ENCODE results near the gene CACNA1D. TPM values are rescaled to one million over a fixed set of nuclear protein-coding genes. Genes with fewer than 3 reads are reported as not detected.

The CACNA1D gene
- total RNA-seq, 1 experiment from 2014 or later, result not detected

- H3K27ac ChIP-seq (ENCODE audit: low read length), result no peak overlapping the region
- no peaks in the 10 kb centered on the region for H3K79me2 ChIP-seq (ENCODE audit: low read length)
- H3K36me3 ChIP-seq (ENCODE audit: insufficient read depth, low read length), result no peaks in the 10 kb centered on the region
- no peaks in the 10 kb centered on the region for H3K9me3 ChIP-seq (ENCODE audit: low read length)
- H3K27me3 ChIP-seq (ENCODE audit: low read length), result no peaks in the 10 kb centered on the region
- no peak for DNase-seq
- H4K20me1 ChIP-seq (ENCODE audit: insufficient read depth, low read depth, low read length), result no peaks in the 10 kb centered on the region
- no peaks in the 10 kb centered on the region for H3K4me1 ChIP-seq (ENCODE audit: low read length)
- no peak overlapping the region for H3K9ac ChIP-seq (ENCODE audit: low read length)
- no peak overlapping the region for H3K4me3 ChIP-seq (ENCODE audit: low read length)
- no peaks in the 10 kb centered on the region for H3K9me2 ChIP-seq (replicated peaks; ENCODE audit: insufficient read depth, low read length)
- H2AFZ ChIP-seq (ENCODE audit: low read length), result no peak overlapping the region
- no peak overlapping the region for H3K4me2 ChIP-seq (ENCODE audit: low read depth, low read length, poor library complexity, severe bottlenecking)
Measured at GRCh38 chr3:53730576-53730975, 236.2 kb downstream of the CACNA1D start.

GRCh38 chr3:53731934-53732624, 237.7 kb downstream of the CACNA1D start:
- no peaks in the 10 kb centered on the region for H3K9me3 ChIP-seq (ENCODE audit: low read length)
- no peak overlapping the region for H3K4me3 ChIP-seq (ENCODE audit: low read length)
- no peak overlapping the region for H3K4me2 ChIP-seq (ENCODE audit: low read depth, low read length, poor library complexity, severe bottlenecking)
- DNase-seq, result no peak
- no peak overlapping the region for H3K27ac ChIP-seq (ENCODE audit: low read length)
- H3K36me3 ChIP-seq (ENCODE audit: insufficient read depth, low read length), result no peaks in the 10 kb centered on the region
- no peak overlapping the region for H3K9ac ChIP-seq (ENCODE audit: low read length)
- no peaks in the 10 kb centered on the region for H3K79me2 ChIP-seq (ENCODE audit: low read length)
- no peaks in the 10 kb centered on the region for H3K4me1 ChIP-seq (ENCODE audit: low read length)
- H3K9me2 ChIP-seq (replicated peaks; ENCODE audit: insufficient read depth, low read length), result no peaks in the 10 kb centered on the region
- H3K27me3 ChIP-seq (ENCODE audit: low read length), result no peaks in the 10 kb centered on the region
- no peak overlapping the region for H2AFZ ChIP-seq (ENCODE audit: low read length)
- H4K20me1 ChIP-seq (ENCODE audit: insufficient read depth, low read depth, low read length), result no peaks in the 10 kb centered on the region

DNA sequence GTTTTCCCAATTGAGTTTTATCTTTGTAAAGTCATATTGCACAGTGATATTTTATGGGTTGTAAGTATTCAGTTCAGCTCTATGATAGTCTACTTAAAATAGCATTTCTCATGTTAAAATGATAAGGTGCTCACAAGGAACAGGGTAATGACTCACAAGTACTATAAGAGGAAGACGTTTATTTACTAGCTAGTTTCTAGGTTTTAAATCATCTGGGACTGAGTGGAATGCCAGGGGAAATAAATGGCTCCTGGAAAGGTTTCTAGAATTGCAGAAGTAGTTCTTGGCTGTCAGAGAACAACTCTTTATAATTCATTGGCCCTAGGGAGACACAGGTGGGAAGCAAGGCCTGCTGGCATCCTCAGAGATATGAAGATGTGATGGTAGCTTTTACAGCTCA, 239.0 kb downstream of the CACNA1D start:
- H3K27ac ChIP-seq (ENCODE audit: low read length), result no peak overlapping the region
- no peak overlapping the region for H2AFZ ChIP-seq (ENCODE audit: low read length)
- DNase-seq, result no peak
- no peak overlapping the region for H3K4me3 ChIP-seq (ENCODE audit: low read length)
- H3K4me2 ChIP-seq (ENCODE audit: low read depth, low read length, poor library complexity, severe bottlenecking), result no peak overlapping the region
- H4K20me1 ChIP-seq (ENCODE audit: insufficient read depth, low read depth, low read length), result no peaks in the 10 kb centered on the region
- H3K36me3 ChIP-seq (ENCODE audit: insufficient read depth, low read length), result no peaks in the 10 kb centered on the region
- H3K79me2 ChIP-seq (ENCODE audit: low read length), result no peaks in the 10 kb centered on the region
- H3K9me2 ChIP-seq (replicated peaks; ENCODE audit: insufficient read depth, low read length), result no peaks in the 10 kb centered on the region
- H3K27me3 ChIP-seq (ENCODE audit: low read length), result no peaks in the 10 kb centered on the region
- no peaks in the 10 kb centered on the region for H3K4me1 ChIP-seq (ENCODE audit: low read length)
- no peak overlapping the region for H3K9ac ChIP-seq (ENCODE audit: low read length)
- no peaks in the 10 kb centered on the region for H3K9me3 ChIP-seq (ENCODE audit: low read length)

- H3K36me3 ChIP-seq (ENCODE audit: insufficient read depth, low read length), result no peaks in the 10 kb centered on the region
- no peaks in the 10 kb centered on the region for H3K4me1 ChIP-seq (ENCODE audit: low read length)
- H3K4me2 ChIP-seq (ENCODE audit: low read depth, low read length, poor library complexity, severe bottlenecking), result no peak overlapping the region
- no peak overlapping the region for H3K4me3 ChIP-seq (ENCODE audit: low read length)
- H3K27me3 ChIP-seq (ENCODE audit: low read length), result no peaks in the 10 kb centered on the region
- H3K79me2 ChIP-seq (ENCODE audit: low read length), result no peaks in the 10 kb centered on the region
- H3K9ac ChIP-seq (ENCODE audit: low read length), result no peak overlapping the region
- DNase-seq, result no peak
- no peak overlapping the region for H2AFZ ChIP-seq (ENCODE audit: low read length)
- no peaks in the 10 kb centered on the region for H3K9me3 ChIP-seq (ENCODE audit: low read length)
- no peaks in the 10 kb centered on the region for H4K20me1 ChIP-seq (ENCODE audit: insufficient read depth, low read depth, low read length)
- no peak overlapping the region for H3K27ac ChIP-seq (ENCODE audit: low read length)
- H3K9me2 ChIP-seq (replicated peaks; ENCODE audit: insufficient read depth, low read length), result no peaks in the 10 kb centered on the region
Measured at GRCh38 chr3:53739966-53740365, 245.6 kb downstream of the CACNA1D start.

DNA sequence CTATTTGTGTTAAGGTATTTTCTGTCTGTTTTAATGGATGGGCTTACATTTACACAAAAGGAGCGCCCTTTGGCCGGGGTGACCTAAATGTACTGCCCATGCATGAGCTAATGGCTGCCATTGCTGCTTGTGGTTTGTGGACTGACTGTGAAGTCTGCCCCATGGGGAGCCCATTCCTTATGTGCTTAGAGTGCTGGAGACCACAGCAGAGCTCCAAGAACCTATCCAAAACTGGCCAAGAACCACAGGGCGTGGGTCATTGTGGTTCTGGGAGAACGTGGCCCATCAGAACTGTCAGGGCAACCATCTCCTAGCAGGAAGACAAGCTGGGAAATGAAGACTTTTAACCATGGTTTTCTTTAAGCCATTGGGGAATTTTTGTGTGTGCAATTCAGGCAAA, 246.5 kb downstream of the CACNA1D start:
- Histone ChIP-seq H3K79me2 (ENCODE audit: low read length) (no peaks in the 10 kb centered on the region), H2AFZ (ENCODE audit: low read length) (no peak overlapping the region), H4K20me1 (ENCODE audit: insufficient read depth, low read depth, low read length) (no peaks in the 10 kb centered on the region), H3K27ac (ENCODE audit: low read length) (no peak overlapping the region), H3K27me3 (ENCODE audit: low read length) (no peaks in the 10 kb centered on the region), H3K36me3 (ENCODE audit: insufficient read depth, low read length) (no peaks in the 10 kb centered on the region), H3K9me3 (ENCODE audit: low read length) (no peaks in the 10 kb centered on the region), H3K4me1 (ENCODE audit: low read length) (no peaks in the 10 kb centered on the region), H3K9ac (ENCODE audit: low read length) (no peak overlapping the region), H3K4me2 (ENCODE audit: low read depth, low read length, poor library complexity, severe bottlenecking) (no peak overlapping the region), H3K4me3 (ENCODE audit: low read length) (no peak overlapping the region), H3K9me2 (replicated peaks; ENCODE audit: insufficient read depth, low read length) (no peaks in the 10 kb centered on the region)
- no peak for DNase-seq

DNA sequence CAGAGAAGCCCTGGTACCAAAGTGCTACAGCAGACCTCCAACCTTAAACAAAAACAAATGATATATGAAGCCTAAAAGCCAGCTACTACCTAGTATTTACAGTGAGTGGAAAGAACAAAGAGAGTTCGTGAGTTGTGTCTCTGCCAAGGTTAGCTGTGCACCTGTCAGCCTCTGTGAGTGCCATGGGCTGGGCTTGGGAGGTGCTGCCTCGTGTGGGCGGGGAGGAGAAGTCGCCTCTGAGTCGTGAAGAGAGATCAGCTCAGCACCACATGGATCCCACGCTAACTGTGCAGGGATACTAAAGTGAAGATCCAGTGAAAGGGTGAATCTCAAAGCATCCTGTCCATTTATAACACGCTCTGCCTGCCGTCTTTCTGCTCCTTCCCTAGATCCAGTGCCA, 249.9 kb downstream of the CACNA1D start:
- no peak overlapping the region for H3K4me3 ChIP-seq (ENCODE audit: low read length)

DNA sequence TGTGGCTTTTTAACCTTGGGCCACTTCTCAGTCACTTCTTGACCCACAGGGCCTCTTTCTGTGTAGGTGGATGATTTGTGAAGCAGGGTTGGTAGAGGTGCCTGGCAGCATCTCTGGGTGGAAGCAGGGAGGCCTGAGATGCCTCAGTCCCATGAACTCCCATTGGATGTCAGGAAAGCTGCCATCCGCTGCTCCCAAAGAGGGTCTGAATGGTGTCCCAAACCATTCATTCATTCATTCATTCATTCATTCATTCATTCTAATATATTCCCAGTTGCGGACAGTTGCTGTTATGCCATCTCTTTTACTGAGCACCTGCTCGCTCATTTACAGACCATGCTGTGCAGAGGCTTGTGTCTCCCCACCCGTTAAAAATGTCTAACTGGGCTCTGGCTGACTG, 253.1 kb downstream of the CACNA1D start:
- H3K36me3 ChIP-seq (ENCODE audit: insufficient read depth, low read length), result no peaks in the 10 kb centered on the region
- H3K9ac ChIP-seq (ENCODE audit: low read length), result no peak overlapping the region
- no peak overlapping the region for H3K27ac ChIP-seq (ENCODE audit: low read length)
- H2AFZ ChIP-seq (ENCODE audit: low read length), result no peak overlapping the region
- H4K20me1 ChIP-seq (ENCODE audit: insufficient read depth, low read depth, low read length), result no peaks in the 10 kb centered on the region
- DNase-seq, result no peak
- H3K4me1 ChIP-seq (ENCODE audit: low read length), result peaks cover 10% of the 10 kb centered on the region
- no peaks in the 10 kb centered on the region for H3K27me3 ChIP-seq (ENCODE audit: low read length)
- H3K4me3 ChIP-seq (ENCODE audit: low read length), result no peak overlapping the region
- no peaks in the 10 kb centered on the region for H3K79me2 ChIP-seq (ENCODE audit: low read length)
- no peaks in the 10 kb centered on the region for H3K9me3 ChIP-seq (ENCODE audit: low read length)
- no peaks in the 10 kb centered on the region for H3K9me2 ChIP-seq (replicated peaks; ENCODE audit: insufficient read depth, low read length)
- no peak overlapping the region for H3K4me2 ChIP-seq (ENCODE audit: low read depth, low read length, poor library complexity, severe bottlenecking)

More for the DNA sequence above, 249.9 kb downstream of the CACNA1D start:
- no peak for DNase-seq
- H3K9me3 ChIP-seq (ENCODE audit: low read length), result no peaks in the 10 kb centered on the region
- no peaks in the 10 kb centered on the region for H3K9me2 ChIP-seq (replicated peaks; ENCODE audit: insufficient read depth, low read length)
- no peaks in the 10 kb centered on the region for H3K79me2 ChIP-seq (ENCODE audit: low read length)
- H4K20me1 ChIP-seq (ENCODE audit: insufficient read depth, low read depth, low read length), result no peaks in the 10 kb centered on the region
- no peaks in the 10 kb centered on the region for H3K27me3 ChIP-seq (ENCODE audit: low read length)
- H3K4me1 ChIP-seq (ENCODE audit: low read length), result peaks cover 10% of the 10 kb centered on the region
- no peak overlapping the region for H2AFZ ChIP-seq (ENCODE audit: low read length)
- H3K4me2 ChIP-seq (ENCODE audit: low read depth, low read length, poor library complexity, severe bottlenecking), result no peak overlapping the region
- H3K27ac ChIP-seq (ENCODE audit: low read length), result no peak overlapping the region
- H3K9ac ChIP-seq (ENCODE audit: low read length), result no peak overlapping the region
- H3K36me3 ChIP-seq (ENCODE audit: insufficient read depth, low read length), result no peaks in the 10 kb centered on the region

DNA sequence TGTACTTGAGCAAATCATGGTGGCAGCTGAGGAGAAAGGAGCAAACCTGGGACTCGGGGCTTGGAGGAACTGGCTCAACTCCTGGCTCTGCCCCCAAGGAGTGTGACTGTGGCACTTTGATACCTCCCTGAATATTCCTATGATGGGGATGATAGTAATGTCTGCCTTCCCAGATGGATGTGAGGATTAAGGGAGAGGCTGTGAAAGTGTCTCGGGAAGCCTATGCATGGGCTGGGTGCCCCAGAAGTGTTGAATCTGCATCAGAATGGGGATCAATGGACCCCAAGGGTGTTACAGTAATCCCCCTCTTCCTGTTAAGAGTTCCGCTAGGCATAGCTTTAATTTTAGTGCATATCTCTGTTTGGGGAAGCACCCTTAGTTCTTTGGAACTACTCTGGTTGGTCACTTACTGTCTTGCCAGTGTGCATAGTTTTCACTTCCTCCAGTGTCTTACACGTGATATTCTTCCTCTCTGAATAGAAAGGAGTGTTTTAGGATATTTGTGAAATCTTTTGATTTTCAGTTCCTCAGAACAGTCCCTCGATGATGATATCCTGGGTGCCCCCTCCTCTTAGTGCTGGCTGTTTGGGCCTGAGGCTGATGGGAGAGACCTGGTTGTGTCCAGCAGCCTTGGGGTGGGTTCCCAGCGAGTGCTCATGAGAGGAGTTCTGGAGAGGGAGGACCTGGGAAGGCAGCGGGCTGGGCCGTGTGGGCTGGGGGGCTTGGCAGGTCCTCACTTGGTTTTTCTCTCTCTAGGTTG, 254.3 kb downstream of the CACNA1D start:
- H3K79me2 ChIP-seq (ENCODE audit: low read length), result no peaks in the 10 kb centered on the region
- no peak overlapping the region for H3K4me2 ChIP-seq (ENCODE audit: low read depth, low read length, poor library complexity, severe bottlenecking)
- H3K9me3 ChIP-seq (ENCODE audit: low read length), result no peaks in the 10 kb centered on the region
- H3K27ac ChIP-seq (ENCODE audit: low read length), result no peak overlapping the region
- no peak overlapping the region for H3K4me3 ChIP-seq (ENCODE audit: low read length)
- no peaks in the 10 kb centered on the region for H3K27me3 ChIP-seq (ENCODE audit: low read length)
- H4K20me1 ChIP-seq (ENCODE audit: insufficient read depth, low read depth, low read length), result no peaks in the 10 kb centered on the region
- H3K9ac ChIP-seq (ENCODE audit: low read length), result no peak overlapping the region
- DNase-seq, result peak; percentile 45
- H3K36me3 ChIP-seq (ENCODE audit: insufficient read depth, low read length), result no peaks in the 10 kb centered on the region
- peaks cover 17% of the 10 kb centered on the region for H3K4me1 ChIP-seq (ENCODE audit: low read length)
- H3K9me2 ChIP-seq (replicated peaks; ENCODE audit: insufficient read depth, low read length), result no peaks in the 10 kb centered on the region
- H2AFZ ChIP-seq (ENCODE audit: low read length), result no peak overlapping the region

Measured in Karpas-422 (cell line).